CD14-positive monocyte (primary cell): Measurements from ENCODE around the gene CBX5. TPM values are rescaled to one million over a fixed set of nuclear protein-coding genes. Genes with fewer than 3 reads are reported as not detected.

ENCODE experiments used
- DNase-seq, 3 donors: peaks; one replicate each; pipeline ENCODE4 v3.0.0-alpha.2; 2011 to 2022
- H2AFZ ChIP-seq: 2 replicates; pipeline ENCODE4 v1.6.0; 2012; ENCODE audit warnings: mild to moderate bottlenecking, low read depth, low read length, inconsistent platforms; ENCODE audit not compliant: insufficient read depth, poor library complexity, severe bottlenecking
- H3K27ac ChIP-seq, 2 donors: 1 replicate in 1 of 2; 2 replicates in 1 of 2; pipeline ENCODE4 v1.5.1; 2012 to 2013; ENCODE audit warnings: low read length in 2 of 2, control low read depth in 1 of 2, inconsistent platforms in 1 of 2, low read depth in 1 of 2, mild to moderate bottlenecking in 1 of 2
- H3K27me3 ChIP-seq, 2 donors: one replicate each; pipeline versions ENCODE4 v1.6.0 to v1.6.1; 2011 to 2013; ENCODE audit warnings: low read length in 2 of 2; ENCODE audit not compliant: control insufficient read depth in 2 of 2, insufficient read depth in 2 of 2
- H3K36me3 ChIP-seq, 2 donors: replicated peaks in 1 of 2; 1 replicate in 1 of 2; 2 replicates in 1 of 2; pipeline versions ENCODE4 v1.5.1 to v1.6.1; 2012 to 2013; ENCODE audit warnings: low read length in 2 of 2, control low read depth in 1 of 2, inconsistent platforms in 1 of 2, mild to moderate bottlenecking in 1 of 2; ENCODE audit not compliant: insufficient read depth in 2 of 2, control insufficient read depth in 1 of 2
- H3K4me1 ChIP-seq, 2 donors: 1 replicate in 1 of 2; 2 replicates in 1 of 2; pipeline versions ENCODE4 v1.5.1 to v1.6.1; 2012 to 2013; ENCODE audit warnings: low read length in 2 of 2, control low read depth in 1 of 2, inconsistent platforms in 1 of 2, mild to moderate bottlenecking in 1 of 2, moderate library complexity in 1 of 2; ENCODE audit not compliant: insufficient read depth in 2 of 2, control insufficient read depth in 1 of 2
- H3K4me2 ChIP-seq: replicated peaks from 2 replicates; pipeline ENCODE3; 2012; ENCODE audit warnings: low read length, moderate library complexity, mild to moderate bottlenecking; ENCODE audit not compliant: poor library complexity, severe bottlenecking; ENCODE audit errors: extremely low read depth
- H3K4me3 ChIP-seq, 3 experiments: fragments of 200-600 bp in 1 of 3; sonication (generic) in 1 of 3; replicated peaks in 1 of 3; 1 replicate in 2 of 3; 2 replicates in 1 of 3; pipeline ENCODE4 v1.5.1; 2011 to 2013; ENCODE audit warnings: low read length in 3 of 3, mild to moderate bottlenecking in 3 of 3, control low read depth in 2 of 3, low read depth in 2 of 3, inconsistent platforms in 1 of 3, moderate library complexity in 1 of 3
- H3K79me2 ChIP-seq: 2 replicates; pipeline ENCODE4 v1.6.0; 2012; ENCODE audit warnings: mild to moderate bottlenecking, control low read depth, inconsistent platforms, low read length, moderate library complexity; ENCODE audit not compliant: insufficient read depth
- H3K9ac ChIP-seq: 2 replicates; pipeline ENCODE4 v1.6.0; 2017; ENCODE audit warnings: low read length, mild to moderate bottlenecking; ENCODE audit not compliant: insufficient read depth, poor library complexity, severe bottlenecking
- H3K9me3 ChIP-seq, 2 donors: replicated peaks in 1 of 2; 1 replicate in 1 of 2; 2 replicates in 1 of 2; pipeline versions ENCODE4 v1.5.1 to v1.6.1; 2012 to 2013; ENCODE audit warnings: low read length in 2 of 2, control low read depth in 1 of 2; ENCODE audit not compliant: control insufficient read depth in 1 of 2, insufficient read depth in 1 of 2
- H4K20me1 ChIP-seq: 2 replicates; pipeline ENCODE4 v1.6.0; 2012; ENCODE audit warnings: mild to moderate bottlenecking, low read length, control low read depth, moderate library complexity; ENCODE audit not compliant: insufficient read depth
- H3K27ac Mint-ChIP-seq, 7 donors: one replicate each; pipeline ENCODE4 v1.8.0; 2020; ENCODE audit warnings: mild to moderate bottlenecking in 7 of 7, mixed read lengths in 7 of 7, moderate library complexity in 6 of 7, inconsistent platforms in 2 of 7
- H3K27me3 Mint-ChIP-seq, 3 donors: one replicate each; pipeline ENCODE4 v1.8.0; 2021 to 2022; ENCODE audit warnings: low read depth in 3 of 3, mild to moderate bottlenecking in 3 of 3, mixed read lengths in 3 of 3, moderate library complexity in 3 of 3, inconsistent platforms in 1 of 3
- H3K36me3 Mint-ChIP-seq, 2 donors: one replicate each; pipeline ENCODE4 v1.8.0; 2020; ENCODE audit warnings: mixed read lengths in 2 of 2, inconsistent platforms in 1 of 2, mild to moderate bottlenecking in 1 of 2
- H3K4me1 Mint-ChIP-seq: one replicate; pipeline ENCODE4 v1.8.0; 2020; ENCODE audit warnings: mild to moderate bottlenecking, mixed read lengths
- H3K4me3 Mint-ChIP-seq, 2 donors: one replicate each; pipeline ENCODE4 v1.8.0; 2020; ENCODE audit warnings: mild to moderate bottlenecking in 2 of 2, mixed read lengths in 2 of 2, moderate library complexity in 1 of 2
- H3K9me3 Mint-ChIP-seq, 7 donors: one replicate each; pipeline ENCODE4 v1.8.0; 2020 to 2022; ENCODE audit warnings: mixed read lengths in 7 of 7, mild to moderate bottlenecking in 6 of 7, moderate library complexity in 6 of 7, inconsistent platforms in 2 of 7
- CTCF ChIP-seq: fragments of 200-600 bp; IDR thresholded peaks from one replicate; pipeline ENCODE4 v1.8.0; 2022; ENCODE audit warnings: antibody characterized with exemption, mild to moderate bottlenecking
- WGBS: methylation state at CpG from one replicate; pipeline ENCODE4 v1.1.5; 2013; ENCODE audit warnings: missing lambda C conversion rate; ENCODE audit not compliant: insufficient coverage; 5-methylcytosine and 5-hydroxymethylcytosine counted together
- intact Hi-C, 2 donors: fragments of 100-400 bp; cut with micrococcal nuclease; formaldehyde crosslinking; loops; one replicate each; pipeline versions ENCODE4 v1.15.0 to v1.15.1; 2023
- polyA plus RNA-seq, 3 donors: library from polyadenylated mRNA; depleted of rRNA in 1 of 3; unstranded in 2 of 3; stranded (reverse) in 1 of 3; fragments of 300-500 nt in 2 of 3; fragments of >200 nt in 1 of 3; fragmentation: Illumina TruSeq in 2 of 3; gene quantifications; 1 replicate in 2 of 3; 2 replicates in 1 of 3; pipeline ENCODE4 v1.2.3, GENCODE V29; 2012 to 2021

Gene CBX5
- polyA plus RNA-seq, 3 donors, result 2.9 to 5.4 (median 4.8) TPM

- H4K20me1 ChIP-seq, result no peaks in the 10 kb centered on the region
- no peaks in the 10 kb centered on the region for H3K9me3 ChIP-seq
- H3K36me3 ChIP-seq, result no peaks in the 10 kb centered on the region
- Mint-ChIP-seq H3K4me3 (peak overlapping the region in 1 of 2 donors; percentile 59), H3K27ac (peak overlapping the region in 3 of 7 donors; percentile 9 to 66 (median 38)), H3K4me1 (peaks cover 41% of the 10 kb centered on the region), H3K36me3 (peaks cover 0 to 6% of the 10 kb centered on the region in 2 donors), H3K27me3 (peaks cover 37 to 68% (median 63%) of the 10 kb centered on the region in 3 donors), H3K9me3 (peaks cover 0 to 10% (median 4%) of the 10 kb centered on the region in 7 donors)
- H3K79me2 ChIP-seq, result no peaks in the 10 kb centered on the region
- H3K27me3 ChIP-seq, result peaks cover under 1 to 24% of the 10 kb centered on the region in 2 donors
- intact Hi-C loops, result no loop called here
- H3K4me3 ChIP-seq, result no peak overlapping the region
- TF ChIP-seq CTCF, result no peak
- no peak overlapping the region for H3K27ac ChIP-seq
- 76% methylated on average over 6 of the region's 6 CpGs for WGBS
- H3K4me2 ChIP-seq, result no peak overlapping the region
- no peak overlapping the region for H2AFZ ChIP-seq
- no peak for DNase-seq
- H3K4me1 ChIP-seq, result peaks cover 25 to 34% of the 10 kb centered on the region in 2 donors
- H3K9ac ChIP-seq, result no peak overlapping the region
These were observed 80.9 kb downstream of the CBX5 start for GRCh38 chr12:54199034-54199433.

GRCh38 chr12:54197431-54197909 is 82.5 kb downstream of the CBX5 start:
- no peak overlapping the region for H3K9ac ChIP-seq
- intact Hi-C loops, result no loop called here
- no peak overlapping the region for H3K4me3 ChIP-seq
- H3K4me1 Mint-ChIP-seq, result peaks cover 45% of the 10 kb centered on the region
- peaks cover 40 to 69% (median 67%) of the 10 kb centered on the region in 3 donors for H3K27me3 Mint-ChIP-seq
- no peaks in the 10 kb centered on the region for H3K36me3 ChIP-seq
- peaks cover 25 to 37% of the 10 kb centered on the region in 2 donors for H3K4me1 ChIP-seq
- peaks cover 0 to 6% of the 10 kb centered on the region in 2 donors for H3K36me3 Mint-ChIP-seq
- H3K4me3 Mint-ChIP-seq, result peak overlapping the region in 1 of 2 donors; percentile 74
- H3K27me3 ChIP-seq, result peaks cover 5 to 25% of the 10 kb centered on the region in 2 donors
- no peak overlapping the region for H3K4me2 ChIP-seq
- DNase-seq, result peak in 2 of 3 donors; percentile 19 to 24
- TF ChIP-seq CTCF, result no peak
- H3K79me2 ChIP-seq, result no peaks in the 10 kb centered on the region
- WGBS, result 79% methylated on average over 5 of the region's 8 CpGs
- H4K20me1 ChIP-seq, result no peaks in the 10 kb centered on the region
- peak overlapping the region; percentile 83 for H2AFZ ChIP-seq
- H3K9me3 ChIP-seq, result no peaks in the 10 kb centered on the region
- H3K27ac ChIP-seq, result no peak overlapping the region
- peaks cover 0 to 10% (median 5%) of the 10 kb centered on the region in 7 donors for H3K9me3 Mint-ChIP-seq
- peak overlapping the region in 6 of 7 donors; percentile 27 to 98 (median 94) for H3K27ac Mint-ChIP-seq
